GM18870 (cell line): ENCODE data around the gene PIGO.

Experiments
- ATAC-seq: cut with Tn5 transposase; IDR thresholded peaks from one replicate; pipeline ENCODE4 v1.9.1; 2021; ENCODE audit warnings: moderate library complexity; ENCODE audit not compliant: unreplicated experiment

Gene PIGO

GRCh38 chr9:35096035-35096849, at the start of gene PIGO:
Gene PIGO (minus strand): TSS chr9:35096591. CDS start chr9:35095565, 1,026 bp downstream.
- ATAC-seq: peak; percentile 66

- no peak for ATAC-seq
Observed at GRCh38 chr9:35142037-35142436, 45.6 kb upstream of the PIGO start.

GRCh38 chr9:35140093-35140492, 43.7 kb upstream of the PIGO start:
- no peak for ATAC-seq

GRCh38 chr9:35136866-35137265, 40.5 kb upstream of the PIGO start:
- ATAC-seq: no peak

GRCh38 chr9:35135988-35136387, 39.6 kb upstream of the PIGO start:
- ATAC-seq: no peak

- ATAC-seq: no peak
Observed at GRCh38 chr9:35134920-35135319, 38.5 kb upstream of the PIGO start.

GRCh38 chr9:35116898-35117551, 20.6 kb upstream of the PIGO start:
- ATAC-seq: peak; percentile 44

GRCh38 chr9:35116539-35116897, 20.1 kb upstream of the PIGO start:
- ATAC-seq: no peak

- peak; percentile 38 for ATAC-seq
Observed at GRCh38 chr9:35115680-35116538, 19.5 kb upstream of the PIGO start, which contains the start of gene ATOSB. Gene ATOSB (minus strand): TSS chr9:35115862. CDS start chr9:35108274, 7,588 bp downstream.

GRCh38 chr9:35114840-35115628, 18.6 kb upstream of the PIGO start:
- ATAC-seq: no peak

GRCh38 chr9:35114113-35114839, 17.9 kb upstream of the PIGO start:
- no peak for ATAC-seq

GRCh38 chr9:35112257-35113020, 16.0 kb upstream of the PIGO start:
- no peak for ATAC-seq

GRCh38 chr9:35111001-35111933, 14.9 kb upstream of the PIGO start:
- peak; percentile 62 for ATAC-seq

- no peak for ATAC-seq
Observed at GRCh38 chr9:35110327-35110761, 14.0 kb upstream of the PIGO start.

- no peak for ATAC-seq
Observed at GRCh38 chr9:35108946-35109575, 12.7 kb upstream of the PIGO start.

- no peak for ATAC-seq
Observed at GRCh38 chr9:35108461-35108860, 12.1 kb upstream of the PIGO start.
